ENCODE data around the gene MAN2B2.

Gene MAN2B2

GRCh38 chr4:6546091-6546490 is 28.9 kb upstream of the MAN2B2 start:
- in situ Hi-C loops (cut with MboI; ENCODE audit: low sequenced_read_pairs): no loop called here

- in situ Hi-C loops (cut with MboI; ENCODE audit: low sequenced_read_pairs): no loop called here
Observed at GRCh38 chr4:6546681-6547447, 28.1 kb upstream of the MAN2B2 start.

GRCh38 chr4:6548201-6548881 is 26.6 kb upstream of the MAN2B2 start:
- in situ Hi-C loops (cut with MboI; ENCODE audit: low sequenced_read_pairs): no loop called here

GRCh38 chr4:6548882-6549230 is 26.1 kb upstream of the MAN2B2 start:
- in situ Hi-C loops (cut with MboI; ENCODE audit: low sequenced_read_pairs): no loop called here

GRCh38 chr4:6549445-6549844 is 25.5 kb upstream of the MAN2B2 start:
- in situ Hi-C loops (cut with MboI; ENCODE audit: low sequenced_read_pairs): no loop called here

GRCh38 chr4:6549890-6550620 is 24.9 kb upstream of the MAN2B2 start:
- in situ Hi-C loops (cut with MboI; ENCODE audit: low sequenced_read_pairs): no loop called here

- in situ Hi-C loops (cut with MboI; ENCODE audit: low sequenced_read_pairs): no loop called here
Observed at GRCh38 chr4:6550821-6551220, 24.2 kb upstream of the MAN2B2 start.

GRCh38 chr4:6551660-6552059 is 23.3 kb upstream of the MAN2B2 start:
- in situ Hi-C loops (cut with MboI; ENCODE audit: low sequenced_read_pairs): no loop called here

- in situ Hi-C loops (cut with MboI; ENCODE audit: low sequenced_read_pairs): no loop called here
Observed at GRCh38 chr4:6555519-6555918, 19.5 kb upstream of the MAN2B2 start.

GRCh38 chr4:6556263-6556662 is 18.7 kb upstream of the MAN2B2 start:
- in situ Hi-C loops (cut with MboI; ENCODE audit: low sequenced_read_pairs): no loop called here

- in situ Hi-C loops (cut with MboI; ENCODE audit: low sequenced_read_pairs): no loop called here
Observed at GRCh38 chr4:6557185-6557584, 17.8 kb upstream of the MAN2B2 start.

GRCh38 chr4:6557856-6558255 is 17.1 kb upstream of the MAN2B2 start:
- in situ Hi-C loops (cut with MboI; ENCODE audit: low sequenced_read_pairs): no loop called here

GRCh38 chr4:6560416-6561172 is 14.4 kb upstream of the MAN2B2 start:
- in situ Hi-C loops (cut with MboI; ENCODE audit: low sequenced_read_pairs): no loop called here

- in situ Hi-C loops (cut with MboI; ENCODE audit: low sequenced_read_pairs): no loop called here
Observed at GRCh38 chr4:6561173-6561516, 13.8 kb upstream of the MAN2B2 start.

GRCh38 chr4:6561706-6562371 is 13.2 kb upstream of the MAN2B2 start:
- in situ Hi-C loops (cut with MboI; ENCODE audit: low sequenced_read_pairs): no loop called here

GRCh38 chr4:6562931-6563901 is 11.8 kb upstream of the MAN2B2 start:
- in situ Hi-C loops (cut with MboI; ENCODE audit: low sequenced_read_pairs): no loop called here

- in situ Hi-C loops (cut with MboI; ENCODE audit: low sequenced_read_pairs): no loop called here
Observed at GRCh38 chr4:6563935-6564645, 10.9 kb upstream of the MAN2B2 start.

- in situ Hi-C loops (cut with MboI; ENCODE audit: low sequenced_read_pairs): no loop called here
Observed at GRCh38 chr4:6565691-6566390, 9.1 kb upstream of the MAN2B2 start.

Data from HL-60/S4 treated with retinoic acid at 250 ng/mL for 4 days and 3 days (cell line).